K562 (cell line): ENCODE measurements around the gene ANKRD13B. TPM values are rescaled to one million over a fixed set of nuclear protein-coding genes. Genes with fewer than 3 reads are reported as not detected.

Experiments used
- ARID3A ChIP-seq: IDR thresholded peaks from 2 replicates; pipeline ENCODE4 v1.6.1; 2012; ENCODE audit warnings: low read depth, low read length, improper control_type of control experiment, borderline replicate concordance
- CHD7 ChIP-seq: fragments of 200-600 bp; sonication (generic); IDR thresholded peaks from one replicate; pipeline ENCODE4 v1.6.1; 2012; ENCODE audit warnings: mild to moderate bottlenecking, low read depth, low read length, inconsistent platforms
- EHMT2 ChIP-seq: fragments of 450-650 bp; IDR thresholded peaks from 2 replicates; pipeline ENCODE4 v1.6.1; 2018; ENCODE audit warnings: antibody characterized with exemption
- ESRRB ChIP-seq: fragments of 250-450 bp; sonication (Bioruptor Pico); IDR thresholded peaks from 2 replicates; pipeline ENCODE4 v1.5.0; 2020; ENCODE audit warnings: mild to moderate bottlenecking, moderate library complexity, borderline replicate concordance
- HOXB6 ChIP-seq: fragments of 250-450 bp; sonication (Bioruptor Pico); IDR thresholded peaks from 2 replicates; pipeline ENCODE4 v1.5.1; 2022; ENCODE audit warnings: mild to moderate bottlenecking, borderline replicate concordance
- MBD1 ChIP-seq: fragments of 250-450 bp; sonication (Bioruptor Pico); IDR thresholded peaks from 2 replicates; pipeline ENCODE4 v1.8.0; 2022; ENCODE audit warnings: inconsistent platforms
- ZFP1 ChIP-seq: fragments of 450-650 bp; formaldehyde crosslinking; IDR thresholded peaks from 2 replicates; pipeline ENCODE4 v1.4.0; 2020; ENCODE audit warnings: mild to moderate bottlenecking, mixed read lengths
- polyA plus RNA-seq, 8 experiments: library from polyadenylated mRNA; depleted of rRNA in 4 of 8; stranded (reverse) in 5 of 8; unstranded in 3 of 8; fragments of >200 nt; fragmentation: Nextera tagmentation in 2 of 8; fragmentation: Illumina TruSeq in 1 of 8; extraction: Ambion mirVana in 2 of 8; extraction: Trizol in 1 of 8; gene quantifications; 2 replicates each; pipeline versions ENCODE4 v1.2.1 to v1.2.3, GENCODE V29; 2011 to 2014; ENCODE audit warnings: inconsistent platforms in 1 of 8, missing spikeins in 1 of 8
- total RNA-seq, 7 experiments: library from RNA; depleted of rRNA in 6 of 7; stranded (reverse); fragments of >200 nt in 6 of 7; fragmentation: Illumina TruSeq in 2 of 7; extraction: Trizol in 2 of 7; gene quantifications; 2 replicates each; pipeline versions ENCODE4 v1.2.1 to v1.2.3, GENCODE V29; 2011 to 2021; ENCODE audit warnings: low replicate concordance in 1 of 7

Gene ANKRD13B
- total and polyA plus RNA-seq, 9 of the 15 experiments (the other 6 are each of a cell fraction or from before 2014, with no cell fraction given): 0.15 to 28.1 (median 4.6) TPM

GRCh38 chr17:29579866-29580771 lies 12.8 kb upstream of the ANKRD13B start (continued):
- TF ChIP-seq ARID3A (no peak), MBD1 (no peak), ESRRB (CRISPR knock-in tag) (no peak), EHMT2 (no peak), ZFP1 (no peak), CHD7 (no peak), HOXB6 (CRISPR knock-in tag) (no peak)
